Measurements from ENCODE around the gene OSBPL5.
A peak's percentile ranks its signal among the peaks of the same experiment; 100 is the strongest.
"Not testable (repeated sequence)": the region's sequence is repeated elsewhere in the genome, so short reads cannot be mapped to it uniquely, and the experiment has no call there.

The OSBPL5 gene

GRCh38 chr11:3080733-3081385 lies 84.3 kb downstream of the OSBPL5 start:
- no peak for DNase-seq (ENCODE audit: low spot score)

- no peak for DNase-seq (ENCODE audit: low spot score)
Measured at GRCh38 chr11:3080104-3080503, 85.0 kb downstream of the OSBPL5 start.

- no peak for DNase-seq (ENCODE audit: low spot score)
Measured at GRCh38 chr11:3077846-3078440, 87.2 kb downstream of the OSBPL5 start.

GRCh38 chr11:3077189-3077836 lies 87.8 kb downstream of the OSBPL5 start:
- DNase-seq (ENCODE audit: low spot score), result no peak

- no peak for DNase-seq (ENCODE audit: low spot score)
Measured at GRCh38 chr11:3074912-3075589, 90.1 kb downstream of the OSBPL5 start.

- no peak for DNase-seq (ENCODE audit: low spot score)
Measured at GRCh38 chr11:3073029-3073435, 92.1 kb downstream of the OSBPL5 start.

- no peak for DNase-seq (ENCODE audit: low spot score)
Measured at GRCh38 chr11:3069425-3069824, 95.7 kb downstream of the OSBPL5 start.

- DNase-seq (ENCODE audit: low spot score), result not testable (repeated sequence)
Measured at GRCh38 chr11:3066308-3066707, 98.8 kb downstream of the OSBPL5 start.

GRCh38 chr11:3064709-3065108 lies 100.4 kb downstream of the OSBPL5 start:
- DNase-seq (ENCODE audit: low spot score), result not testable (repeated sequence)

- DNase-seq (ENCODE audit: low spot score), result not testable (repeated sequence)
Measured at GRCh38 chr11:3063876-3064275, 101.2 kb downstream of the OSBPL5 start.

GRCh38 chr11:3063432-3063831 lies 101.7 kb downstream of the OSBPL5 start:
- not testable (repeated sequence) for DNase-seq (ENCODE audit: low spot score)

- no peak for DNase-seq (ENCODE audit: low spot score)
Measured at GRCh38 chr11:3060436-3061025, 104.6 kb downstream of the OSBPL5 start.

GRCh38 chr11:3058753-3059664 lies 106.1 kb downstream of the OSBPL5 start:
- DNase-seq (ENCODE audit: low spot score), result peak; percentile 50

- peak; percentile 95 for DNase-seq (ENCODE audit: low spot score)
Measured at GRCh38 chr11:3057069-3057963, 107.8 kb downstream of the OSBPL5 start, which contains the start of gene CARS1. TSS of gene CARS1 (minus strand) at chr11:3057423. CDS start at chr11:3057367, 56 bp downstream.

- peak; percentile 71 for DNase-seq (ENCODE audit: low spot score)
Measured at GRCh38 chr11:3056296-3057068, 108.6 kb downstream of the OSBPL5 start.

GRCh38 chr11:3055891-3056290 lies 109.2 kb downstream of the OSBPL5 start:
- no peak for DNase-seq (ENCODE audit: low spot score)

GRCh38 chr11:3052567-3052966 lies 112.5 kb downstream of the OSBPL5 start:
- DNase-seq (ENCODE audit: low spot score), result no peak

GRCh38 chr11:3052109-3052479 lies 113.0 kb downstream of the OSBPL5 start:
- no peak for DNase-seq (ENCODE audit: low spot score)
